Measurements from ENCODE around the gene SLC36A3. TPM values are rescaled to one million over a fixed set of nuclear protein-coding genes. Genes with fewer than 3 reads are reported as not detected.
A peak's percentile ranks its signal among the peaks of the same experiment; 100 is the strongest.

Gene SLC36A3
- polyA plus RNA-seq, 6 donors from 2014 or later, result 0.26 TPM; not detected in 5

DNA sequence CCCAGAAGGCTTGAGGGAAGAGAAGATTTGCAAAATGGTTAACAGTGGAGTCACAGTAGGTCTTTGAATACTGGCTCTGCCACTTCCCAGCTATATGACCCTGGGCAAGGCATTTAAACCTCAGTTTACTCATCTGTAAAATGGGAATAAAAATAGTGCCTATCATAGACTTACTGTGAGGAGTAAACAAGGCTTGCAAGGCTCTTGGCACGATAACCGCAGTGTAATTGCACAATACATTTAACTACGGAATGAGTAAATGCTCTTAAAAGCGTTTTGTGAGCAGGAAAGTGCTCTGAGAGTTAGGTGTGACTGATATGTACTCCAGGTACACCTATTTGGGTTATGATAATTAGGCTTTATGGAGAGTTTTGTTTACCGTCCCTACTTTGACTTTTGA is 8.4 kb downstream of the SLC36A3 start:
- ATAC-seq (ENCODE audit: low read depth in 2 of 2) (no peak), DNase-seq (no peak)
- Mint-ChIP-seq H3K4me1 (peaks cover 4 to 18% (median 18%) of the 10 kb centered on the region in 3 donors), H3K27me3 (peaks cover 0 to 10% (median 4%) of the 10 kb centered on the region in 3 donors), H3K36me3 (no peaks in the 10 kb centered on the region), H3K4me3 (no peak overlapping the region), H3K27ac (no peak overlapping the region), H3K9me3 (peaks cover 0 to 5% (median 0%) of the 10 kb centered on the region in 7 donors)

DNA sequence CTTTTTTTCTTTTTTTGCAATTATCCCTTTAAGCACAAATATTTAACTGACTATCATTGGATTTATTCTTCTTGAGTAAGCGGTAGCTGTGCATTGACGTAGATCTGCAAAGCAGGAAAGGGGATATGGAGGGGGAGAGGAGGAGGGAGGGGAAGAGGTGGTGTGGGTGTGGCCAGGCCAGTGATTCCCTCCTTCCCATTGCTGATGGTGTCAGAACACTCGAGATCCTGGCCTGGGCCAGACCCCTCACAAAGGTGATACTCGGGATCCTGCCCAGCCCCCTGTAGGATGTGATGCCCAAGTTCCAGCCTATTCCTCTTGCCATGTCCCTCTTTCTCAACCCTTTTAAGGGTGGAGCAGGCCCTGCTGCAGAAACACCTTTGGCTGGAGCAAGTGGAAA is 9.9 kb downstream of the SLC36A3 start:
- no peaks in the 10 kb centered on the region for H3K36me3 Mint-ChIP-seq
- DNase-seq, result no peak
- ATAC-seq (ENCODE audit: low read depth in 2 of 2), result no peak
- H3K9me3 Mint-ChIP-seq, result peaks cover 0 to 5% (median 0%) of the 10 kb centered on the region in 7 donors
- H3K4me3 Mint-ChIP-seq, result no peak overlapping the region
- H3K27ac Mint-ChIP-seq, result no peak overlapping the region
- H3K4me1 Mint-ChIP-seq, result peaks cover 4 to 18% (median 18%) of the 10 kb centered on the region in 3 donors
- H3K27me3 Mint-ChIP-seq, result peaks cover 0 to 10% (median 4%) of the 10 kb centered on the region in 3 donors

DNA sequence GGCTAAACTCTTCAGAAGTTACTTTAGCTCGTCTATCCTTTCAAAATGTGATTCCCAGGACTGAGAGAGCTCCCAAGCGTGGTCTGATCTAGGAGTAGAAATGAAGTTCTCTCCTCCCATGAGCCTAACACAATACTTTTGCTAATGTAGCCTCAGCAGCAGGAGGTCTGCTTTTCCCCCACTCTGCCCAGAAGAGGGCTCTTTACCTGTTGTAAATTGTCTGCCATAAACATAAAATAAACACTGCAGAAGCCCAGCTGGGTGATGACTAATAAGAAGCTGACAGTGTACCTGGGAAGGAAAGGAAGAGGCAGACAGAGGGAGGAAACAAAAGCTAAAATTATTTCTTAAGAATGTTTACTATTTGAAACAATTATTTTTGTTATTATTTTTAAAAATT is 15.4 kb downstream of the SLC36A3 start:
- Mint-ChIP-seq H3K27me3 (no peaks in the 10 kb centered on the region), H3K4me3 (no peak overlapping the region), H3K4me1 (peaks cover 0 to 8% (median 3%) of the 10 kb centered on the region in 3 donors), H3K27ac (peak overlapping the region in 1 of 6 donors; percentile 57), H3K9me3 (peaks cover 0 to 5% (median 0%) of the 10 kb centered on the region in 7 donors), H3K36me3 (no peaks in the 10 kb centered on the region)
- no peak for DNase-seq
- ATAC-seq (ENCODE audit: low read depth in 2 of 2), result no peak

DNA sequence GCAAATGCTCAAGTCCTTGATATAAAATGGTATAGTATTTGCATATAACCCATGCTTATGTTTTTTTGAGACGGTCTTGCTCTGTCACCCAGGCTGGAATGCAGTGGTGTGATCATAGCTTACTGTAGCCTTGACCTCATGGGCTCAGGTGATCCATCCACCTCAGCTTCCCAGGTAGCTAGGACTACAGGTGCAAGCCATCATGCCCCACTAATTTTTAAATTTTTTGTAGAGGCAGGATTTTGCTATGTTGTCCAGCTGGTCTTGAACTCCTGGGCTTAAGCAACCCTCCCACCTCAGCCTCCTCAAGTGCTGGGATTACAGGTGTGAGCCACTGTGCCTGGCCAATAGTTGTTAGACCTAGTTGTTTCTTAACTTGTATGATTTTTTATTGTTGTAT is 17.3 kb downstream of the SLC36A3 start:
- Mint-ChIP-seq H3K27me3 (no peaks in the 10 kb centered on the region), H3K36me3 (no peaks in the 10 kb centered on the region), H3K27ac (no peak overlapping the region), H3K4me1 (peaks cover 0 to 8% (median 3%) of the 10 kb centered on the region in 3 donors), H3K4me3 (no peak overlapping the region), H3K9me3 (peaks cover 0 to 2% (median 0%) of the 10 kb centered on the region in 7 donors)
- no peak for ATAC-seq (ENCODE audit: low read depth in 2 of 2)
- no peak for DNase-seq

DNA sequence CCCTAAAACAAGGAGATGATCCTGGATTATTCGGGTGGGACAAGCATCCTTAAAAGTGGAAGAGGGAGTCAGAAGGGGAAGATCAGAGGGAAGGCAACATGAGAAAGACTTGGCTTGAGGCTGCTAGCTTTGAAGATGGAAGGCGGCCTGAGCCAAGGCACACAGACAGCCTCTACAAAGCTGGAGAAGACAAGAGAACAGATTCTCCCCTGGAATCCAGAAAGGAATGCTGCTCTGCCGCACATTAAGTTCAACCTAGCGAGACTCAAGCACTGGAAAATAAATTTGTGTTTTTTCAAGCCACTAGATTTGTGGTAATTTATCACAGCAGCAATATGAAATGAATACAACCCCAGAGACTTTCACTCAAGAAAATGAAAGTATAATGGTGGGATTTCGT is 17.9 kb downstream of the SLC36A3 start:
- ATAC-seq (ENCODE audit: low read depth in 2 of 2) (no peak), DNase-seq (no peak)
- Mint-ChIP-seq H3K36me3 (no peaks in the 10 kb centered on the region), H3K4me1 (peaks cover 0 to 8% (median 3%) of the 10 kb centered on the region in 3 donors), H3K27ac (no peak overlapping the region), H3K4me3 (no peak overlapping the region), H3K27me3 (no peaks in the 10 kb centered on the region), H3K9me3 (peaks cover 0 to 2% (median 0%) of the 10 kb centered on the region in 7 donors)

DNA sequence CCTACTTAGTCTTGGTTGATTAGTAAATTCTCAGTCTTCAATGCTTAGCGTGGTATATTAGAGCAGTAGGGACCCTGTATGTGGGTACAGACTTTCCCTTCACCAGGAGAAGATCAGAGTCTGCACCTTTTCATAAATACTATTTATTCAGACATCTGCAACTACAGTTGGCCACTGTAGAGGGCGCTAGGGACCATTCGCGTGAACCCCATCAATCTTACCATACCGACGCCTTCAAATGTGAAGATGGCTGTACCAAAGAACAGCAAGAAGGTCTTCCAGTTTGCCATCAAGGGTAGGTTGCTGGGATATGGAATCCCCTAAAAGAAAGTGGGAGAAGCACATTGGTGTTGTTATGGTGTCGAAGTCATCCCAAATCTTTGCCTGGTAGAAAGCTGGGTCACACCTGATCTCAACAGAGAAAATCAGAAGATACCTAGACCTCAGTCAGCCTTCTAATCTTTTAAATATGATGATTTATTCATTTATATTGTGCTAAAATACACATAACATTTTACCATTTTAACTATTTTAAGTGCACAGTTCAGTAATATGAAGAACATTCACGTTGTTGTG is 19.1 kb downstream of the SLC36A3 start:
- no peak overlapping the region for H3K4me3 Mint-ChIP-seq
- H3K27ac Mint-ChIP-seq, result no peak overlapping the region
- H3K4me1 Mint-ChIP-seq, result peaks cover 0 to 8% (median 3%) of the 10 kb centered on the region in 3 donors
- H3K9me3 Mint-ChIP-seq, result no peaks in the 10 kb centered on the region
- DNase-seq (no peak), ATAC-seq (ENCODE audit: low read depth in 2 of 2) (no peak)
- H3K27me3 Mint-ChIP-seq, result no peaks in the 10 kb centered on the region
- H3K36me3 Mint-ChIP-seq, result no peaks in the 10 kb centered on the region

DNA sequence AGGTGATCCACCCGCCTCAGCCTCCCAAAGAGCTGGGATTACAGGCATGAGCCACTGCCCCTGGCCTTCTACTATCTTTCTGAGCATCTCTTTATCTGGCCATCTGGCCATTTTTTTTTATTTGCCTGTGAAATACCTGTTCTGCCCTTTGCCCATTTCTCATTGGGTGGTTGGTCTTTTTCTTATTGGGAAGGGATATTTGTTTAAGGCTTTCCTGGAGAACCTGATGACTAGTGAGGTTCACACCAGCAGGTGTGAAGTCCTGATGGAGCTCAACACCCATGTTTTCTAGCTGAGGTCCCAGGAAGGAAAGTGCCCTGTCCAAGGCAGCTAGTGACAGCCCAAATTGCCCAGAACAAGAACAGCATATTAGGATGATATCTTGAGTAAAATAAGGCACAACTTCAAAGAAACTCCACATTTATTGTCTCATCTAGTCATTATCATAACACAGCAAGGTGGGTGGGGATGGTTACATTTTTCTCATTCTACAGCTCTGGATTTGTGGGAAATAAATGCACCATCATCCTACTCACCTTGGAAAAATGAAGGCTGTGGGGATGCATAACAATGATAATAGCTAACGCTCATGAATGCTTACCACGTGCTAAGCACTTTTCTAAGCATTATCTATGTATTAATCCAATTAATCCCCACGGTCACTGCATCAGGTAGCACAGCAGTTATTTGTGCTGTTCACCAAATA is 20.3 kb downstream of the SLC36A3 start:
- Mint-ChIP-seq H3K27ac (no peak overlapping the region), H3K27me3 (no peaks in the 10 kb centered on the region), H3K36me3 (no peaks in the 10 kb centered on the region), H3K9me3 (no peaks in the 10 kb centered on the region), H3K4me1 (peaks cover 0 to 11% (median 3%) of the 10 kb centered on the region in 3 donors), H3K4me3 (no peak overlapping the region)
- DNase-seq, result no peak
- ATAC-seq (ENCODE audit: low read depth in 2 of 2), result no peak

DNA sequence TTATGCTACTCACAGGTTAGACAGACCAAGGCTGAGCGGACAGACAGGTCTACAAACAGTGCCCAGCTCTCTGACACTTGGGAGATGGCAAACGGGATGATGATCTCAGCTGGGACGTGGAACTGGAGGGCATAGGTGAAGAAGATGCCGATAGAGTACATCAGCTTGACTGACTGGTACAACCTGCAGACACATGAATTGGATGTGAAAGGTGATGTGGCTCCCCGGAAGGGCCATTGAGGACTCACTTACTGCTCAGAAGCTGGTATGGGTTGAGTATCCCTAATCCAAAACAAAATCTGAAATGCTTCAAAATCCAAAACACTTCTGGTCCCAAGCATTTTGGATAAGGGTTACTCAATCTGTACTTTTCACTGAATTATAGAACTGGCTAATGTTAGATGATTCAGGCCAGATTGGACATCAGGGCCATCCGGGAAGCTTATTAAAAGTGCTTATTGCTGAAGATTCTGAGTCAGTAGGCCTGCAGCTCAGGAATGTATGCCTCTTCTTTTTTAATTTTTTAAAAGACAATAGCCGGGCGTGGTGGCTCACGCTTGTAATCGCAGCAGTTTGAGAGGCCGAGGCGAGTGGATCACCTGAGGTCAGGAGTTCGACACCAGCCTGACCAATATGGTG is 22.4 kb downstream of the SLC36A3 start:
- ATAC-seq (ENCODE audit: low read depth in 2 of 2), result no peak
- DNase-seq, result no peak
- Mint-ChIP-seq H3K9me3 (no peaks in the 10 kb centered on the region), H3K4me1 (peaks cover 0 to 11% (median 3%) of the 10 kb centered on the region in 3 donors), H3K4me3 (no peak overlapping the region), H3K27ac (no peak overlapping the region), H3K36me3 (peaks cover 0 to 5% of the 10 kb centered on the region in 2 donors), H3K27me3 (no peaks in the 10 kb centered on the region)

DNA sequence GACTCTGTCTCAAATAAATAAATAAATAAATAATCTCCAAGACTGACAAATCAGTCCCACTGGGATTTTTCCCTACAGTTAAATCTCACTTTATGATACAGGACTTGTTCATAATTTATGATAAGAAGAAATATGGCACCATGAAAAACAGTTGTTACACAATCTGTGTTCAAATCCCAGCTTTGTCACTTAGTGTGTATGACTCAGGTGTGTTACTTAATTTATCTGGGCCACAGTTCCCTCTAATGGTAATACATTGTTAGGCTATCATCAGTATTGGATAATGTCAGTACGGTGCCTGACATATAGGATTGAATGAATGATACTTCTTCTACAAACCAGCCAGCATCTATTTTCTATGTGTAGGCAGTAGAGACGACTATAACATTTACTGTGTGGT is 23.1 kb downstream of the SLC36A3 start:
- DNase-seq (no peak), ATAC-seq (ENCODE audit: low read depth in 2 of 2) (no peak)
- no peak overlapping the region for H3K4me3 Mint-ChIP-seq
- H3K9me3 Mint-ChIP-seq, result no peaks in the 10 kb centered on the region
- H3K36me3 Mint-ChIP-seq, result peaks cover 0 to 5% of the 10 kb centered on the region in 2 donors
- H3K4me1 Mint-ChIP-seq, result peaks cover 0 to 9% (median under 1%) of the 10 kb centered on the region in 3 donors
- no peak overlapping the region for H3K27ac Mint-ChIP-seq
- no peaks in the 10 kb centered on the region for H3K27me3 Mint-ChIP-seq

DNA sequence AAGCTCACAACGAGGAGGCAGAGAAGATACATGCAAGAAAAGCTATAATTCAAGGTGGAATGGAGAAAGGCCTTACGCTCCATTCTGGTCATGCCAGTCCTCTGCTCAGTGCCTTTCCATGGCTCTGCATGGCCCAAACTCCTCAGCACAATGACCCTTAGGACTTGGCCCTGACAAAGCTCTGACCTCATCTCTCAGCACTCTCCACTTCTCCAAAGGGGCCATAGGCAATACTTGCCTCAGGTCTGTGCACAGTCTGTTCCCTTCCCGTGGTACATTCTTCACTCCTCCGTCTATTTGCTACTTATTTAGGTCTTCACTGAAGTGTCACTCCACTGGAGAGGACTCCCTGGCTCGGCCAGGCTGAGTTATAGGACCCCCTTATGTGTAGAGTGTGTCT is 24.7 kb downstream of the SLC36A3 start:
- peaks cover 0 to 7% (median 7%) of the 10 kb centered on the region in 3 donors for H3K4me1 Mint-ChIP-seq
- ATAC-seq (ENCODE audit: low read depth in 2 of 2), result no peak
- peaks cover 0 to 5% of the 10 kb centered on the region in 2 donors for H3K36me3 Mint-ChIP-seq
- H3K4me3 Mint-ChIP-seq, result no peak overlapping the region
- DNase-seq, result no peak
- H3K9me3 Mint-ChIP-seq, result no peaks in the 10 kb centered on the region
- no peaks in the 10 kb centered on the region for H3K27me3 Mint-ChIP-seq
- no peak overlapping the region for H3K27ac Mint-ChIP-seq

DNA sequence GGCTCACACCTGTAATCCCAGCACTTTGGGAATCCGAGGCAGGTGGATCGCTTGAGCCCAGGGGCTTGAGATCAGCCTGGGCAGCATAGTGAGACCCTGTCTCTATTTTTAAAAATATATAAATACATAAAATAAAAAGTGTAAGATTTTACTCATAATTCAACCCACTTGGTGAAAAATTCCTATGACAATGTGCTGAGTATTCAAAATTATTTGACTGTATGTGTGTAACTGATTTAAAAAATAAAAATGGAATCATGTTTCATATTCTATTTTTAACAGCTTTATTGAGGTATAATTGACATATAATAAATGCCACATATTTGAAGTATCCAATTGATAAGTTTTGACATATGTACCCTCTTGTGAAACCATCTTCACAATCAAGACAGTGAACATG is 27.8 kb downstream of the SLC36A3 start:
- no peaks in the 10 kb centered on the region for H3K27me3 Mint-ChIP-seq
- ATAC-seq (ENCODE audit: low read depth in 2 of 2) (no peak), DNase-seq (no peak)
- peaks cover 0 to 5% of the 10 kb centered on the region in 2 donors for H3K36me3 Mint-ChIP-seq
- H3K4me3 Mint-ChIP-seq, result no peak overlapping the region
- peaks cover 0 to 10% (median 7%) of the 10 kb centered on the region in 3 donors for H3K4me1 Mint-ChIP-seq
- peak overlapping the region in 2 of 6 donors; percentile 2 to 63 for H3K27ac Mint-ChIP-seq
- no peaks in the 10 kb centered on the region for H3K9me3 Mint-ChIP-seq

DNA sequence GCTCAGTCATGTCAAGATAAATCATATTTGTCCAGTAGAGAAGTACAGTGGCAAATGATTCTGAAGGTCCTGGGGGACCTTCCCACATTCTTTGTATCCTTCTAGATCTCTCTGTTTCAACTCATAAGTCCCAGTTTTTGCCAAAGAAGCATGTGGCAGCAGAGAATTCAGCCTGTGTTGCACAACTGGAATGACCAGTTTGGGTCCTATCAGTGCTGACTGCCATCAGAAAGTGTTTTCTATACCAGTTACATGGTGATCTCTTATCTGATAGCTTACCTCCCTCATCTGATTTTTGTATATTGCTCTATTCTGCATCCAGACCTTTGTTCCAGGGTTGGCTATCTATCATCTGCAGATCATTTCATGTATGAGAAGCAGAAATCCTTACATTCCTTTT is 28.9 kb downstream of the SLC36A3 start:
- Mint-ChIP-seq H3K9me3 (no peaks in the 10 kb centered on the region), H3K27me3 (no peaks in the 10 kb centered on the region), H3K4me3 (no peak overlapping the region), H3K4me1 (peaks cover 0 to 10% (median 7%) of the 10 kb centered on the region in 3 donors), H3K36me3 (peaks cover 0 to 5% of the 10 kb centered on the region in 2 donors), H3K27ac (peak overlapping the region in 1 of 6 donors; percentile 73)
- ATAC-seq (ENCODE audit: low read depth in 2 of 2) (no peak), DNase-seq (no peak)

DNA sequence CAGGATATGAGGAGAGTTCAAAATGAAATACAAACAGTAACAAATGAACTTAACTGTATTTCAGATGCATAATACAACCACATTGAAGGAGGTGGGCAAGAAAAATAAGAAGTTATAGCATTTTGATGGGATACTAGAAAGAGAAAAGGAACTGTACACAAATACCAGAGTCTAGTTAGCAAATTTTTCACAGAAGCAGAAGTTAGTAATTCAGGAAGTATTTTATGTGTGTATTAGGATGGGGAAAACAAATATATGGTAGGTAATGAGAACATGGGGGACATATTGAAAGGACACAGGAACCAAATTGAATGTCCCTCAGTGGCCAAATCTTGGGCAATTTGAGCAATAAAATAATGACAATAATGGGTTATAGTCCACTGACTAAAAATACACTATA is 32.2 kb downstream of the SLC36A3 start:
- Mint-ChIP-seq H3K4me1 (peaks cover 0 to 10% (median 0%) of the 10 kb centered on the region in 3 donors), H3K9me3 (no peaks in the 10 kb centered on the region), H3K4me3 (no peak overlapping the region), H3K27me3 (no peaks in the 10 kb centered on the region), H3K27ac (no peak overlapping the region), H3K36me3 (peaks cover 11 to 12% of the 10 kb centered on the region in 2 donors)
- DNase-seq, result no peak
- ATAC-seq (ENCODE audit: low read depth in 2 of 2), result peak in 1 of 2 donors; percentile 37

DNA sequence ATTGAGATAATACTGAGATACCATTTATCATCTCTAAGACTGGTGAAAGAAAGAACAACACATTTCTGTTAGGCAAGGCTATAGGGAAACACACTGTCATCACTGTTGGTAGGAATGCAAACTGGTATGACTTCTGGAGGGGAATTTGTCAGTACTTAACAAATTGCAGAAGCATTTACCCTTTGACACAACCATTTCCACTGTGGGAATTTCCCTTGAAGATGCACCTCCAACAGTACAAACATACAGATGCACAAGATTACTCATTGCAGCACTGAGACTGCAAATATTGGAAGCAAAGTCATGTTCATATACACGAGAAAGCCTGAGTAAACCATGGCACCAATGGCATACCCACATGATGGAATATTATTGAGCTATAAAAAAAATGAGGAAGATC is 33.0 kb downstream of the SLC36A3 start:
- DNase-seq (no peak), ATAC-seq (ENCODE audit: low read depth in 2 of 2) (peak; percentile 93 to 94)
- Mint-ChIP-seq H3K4me3 (no peak overlapping the region), H3K9me3 (no peaks in the 10 kb centered on the region), H3K27me3 (no peaks in the 10 kb centered on the region), H3K36me3 (peaks cover 12 to 15% of the 10 kb centered on the region in 2 donors), H3K27ac (no peak overlapping the region), H3K4me1 (peaks cover 0 to 10% (median 0%) of the 10 kb centered on the region in 3 donors)

All from naive B cell (primary cell).